GM23248 (cell line): ENCODE data around the gene CXCR1.

Source experiments
- EZH2 ChIP-seq: fragments of 200-600 bp; sonication (generic); IDR thresholded peaks from 2 replicates; pipeline ENCODE4 v1.6.1; 2018; ENCODE audit warnings: antibody characterized with exemption, mild to moderate bottlenecking; ENCODE audit not compliant: insufficient read depth, poor library complexity, severe bottlenecking
- EZH2phosphoT487 ChIP-seq: fragments of 200-600 bp; sonication (generic); IDR thresholded peaks from 2 replicates; pipeline ENCODE4 v1.6.1; 2018; ENCODE audit warnings: antibody characterized with exemption, moderate library complexity, mild to moderate bottlenecking, low read depth; ENCODE audit not compliant: insufficient read depth

DNA sequence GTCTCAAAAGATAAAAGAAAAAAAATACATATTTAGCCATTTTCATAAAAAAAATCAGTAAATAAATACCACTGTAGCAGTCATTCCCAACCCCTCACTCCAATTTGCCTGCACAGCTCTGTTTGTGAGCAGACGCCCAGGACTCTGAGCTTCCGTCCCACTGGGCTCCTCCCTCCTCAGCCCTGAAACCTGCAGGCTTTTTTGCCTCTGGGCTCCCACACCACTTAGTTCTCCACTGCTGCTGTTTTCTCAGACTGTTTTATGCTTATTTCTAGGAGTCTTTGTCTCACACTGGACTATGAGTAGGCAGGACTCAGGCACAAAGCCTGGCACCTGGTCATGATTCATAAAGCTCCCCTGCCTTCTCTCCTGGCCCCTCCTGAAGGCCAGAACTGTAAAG, 6.1 kb upstream of the CXCR1 start:
- TF ChIP-seq EZH2, result no peak
- TF ChIP-seq EZH2phosphoT487, result no peak
